OCI-LY3 (cell line): ENCODE data around the gene FAM222B.

Experiments used
- EZH2phosphoT487 ChIP-seq: fragments of 200-600 bp; shearing (Covaris generic); IDR thresholded peaks from 2 replicates; pipeline ENCODE4 v1.6.1; 2018; ENCODE audit warnings: antibody characterized with exemption, mixed run types, low read depth
- TF ChIP-seq, protein P1 (sequence below): fragments of 200-600, 300-600 bp; sonication (generic); IDR thresholded peaks from 2 replicates; pipeline ENCODE4 v1.5.1; 2014; ENCODE audit warnings: antibody characterized with exemption, low read length, low read depth

DNA sequence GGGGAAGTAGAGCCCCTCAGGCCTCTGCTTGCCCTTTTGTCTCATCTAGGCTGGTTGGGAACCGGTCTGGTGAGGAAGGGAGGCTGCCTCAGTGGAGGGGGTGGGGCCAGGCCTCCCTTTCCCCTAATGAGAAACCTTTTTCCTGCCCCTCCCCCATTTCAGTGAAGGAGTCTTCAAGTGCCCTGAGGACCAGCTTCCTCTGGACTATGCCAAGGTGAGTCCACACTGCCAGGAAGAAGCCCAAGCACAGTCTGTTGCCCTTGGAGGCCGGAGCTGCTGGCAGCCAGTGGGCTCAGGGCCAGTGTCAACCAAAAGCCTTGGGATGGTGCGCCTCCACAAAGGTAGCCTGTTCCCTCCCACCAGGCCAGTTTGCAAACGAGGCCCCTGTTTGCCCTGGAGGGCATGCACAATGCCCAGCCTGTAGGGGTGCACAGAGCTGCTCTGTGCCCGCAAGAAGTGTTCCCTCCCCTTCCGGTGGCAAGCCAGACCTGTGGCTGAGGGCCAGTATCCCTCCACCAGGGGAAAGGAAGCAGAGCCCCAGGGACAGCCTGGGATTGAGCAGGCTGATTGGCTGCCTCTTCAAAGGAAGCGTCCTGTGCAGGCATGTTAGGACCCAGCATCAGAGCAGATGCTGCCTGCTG is 95.4 kb downstream of the FAM222B start:
- TF ChIP-seq, protein P1, sequence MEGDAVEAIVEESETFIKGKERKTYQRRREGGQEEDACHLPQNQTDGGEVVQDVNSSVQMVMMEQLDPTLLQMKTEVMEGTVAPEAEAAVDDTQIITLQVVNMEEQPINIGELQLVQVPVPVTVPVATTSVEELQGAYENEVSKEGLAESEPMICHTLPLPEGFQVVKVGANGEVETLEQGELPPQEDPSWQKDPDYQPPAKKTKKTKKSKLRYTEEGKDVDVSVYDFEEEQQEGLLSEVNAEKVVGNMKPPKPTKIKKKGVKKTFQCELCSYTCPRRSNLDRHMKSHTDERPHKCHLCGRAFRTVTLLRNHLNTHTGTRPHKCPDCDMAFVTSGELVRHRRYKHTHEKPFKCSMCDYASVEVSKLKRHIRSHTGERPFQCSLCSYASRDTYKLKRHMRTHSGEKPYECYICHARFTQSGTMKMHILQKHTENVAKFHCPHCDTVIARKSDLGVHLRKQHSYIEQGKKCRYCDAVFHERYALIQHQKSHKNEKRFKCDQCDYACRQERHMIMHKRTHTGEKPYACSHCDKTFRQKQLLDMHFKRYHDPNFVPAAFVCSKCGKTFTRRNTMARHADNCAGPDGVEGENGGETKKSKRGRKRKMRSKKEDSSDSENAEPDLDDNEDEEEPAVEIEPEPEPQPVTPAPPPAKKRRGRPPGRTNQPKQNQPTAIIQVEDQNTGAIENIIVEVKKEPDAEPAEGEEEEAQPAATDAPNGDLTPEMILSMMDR: no peak
- TF ChIP-seq EZH2phosphoT487: no peak
